HG03175 (cell line): ENCODE data around the gene TEX47.

Source experiments
- ATAC-seq: cut with Tn5 transposase; IDR thresholded peaks from one replicate; pipeline ENCODE4 v1.9.1; 2021; ENCODE audit warnings: mild to moderate bottlenecking, moderate library complexity; ENCODE audit not compliant: unreplicated experiment

The TEX47 gene

DNA sequence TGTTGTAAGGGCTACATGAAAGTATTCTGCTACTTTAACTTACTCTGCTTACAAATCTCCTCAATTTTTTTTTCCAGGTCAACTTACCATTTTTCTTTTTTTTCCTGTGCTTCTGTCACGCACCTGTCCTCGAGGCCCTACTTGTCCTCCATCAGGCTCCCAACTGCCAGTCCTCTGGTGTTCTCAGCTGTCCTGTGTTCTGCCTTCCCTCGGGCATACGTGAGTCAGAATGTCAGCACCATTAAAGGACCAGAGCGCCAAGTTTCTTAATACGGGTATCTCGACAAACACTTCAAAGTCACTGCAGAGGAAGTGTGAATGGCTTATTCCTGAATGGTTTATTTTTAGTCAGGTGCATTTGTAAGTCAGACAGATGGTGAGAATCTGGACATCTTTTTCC is at the start of gene TEX47:
Gene TEX47 (minus strand): TSS at position 185 of the 400 bp plus-strand sequence. CDS start 795 bp downstream, outside the sequence.
- no peak for ATAC-seq

DNA sequence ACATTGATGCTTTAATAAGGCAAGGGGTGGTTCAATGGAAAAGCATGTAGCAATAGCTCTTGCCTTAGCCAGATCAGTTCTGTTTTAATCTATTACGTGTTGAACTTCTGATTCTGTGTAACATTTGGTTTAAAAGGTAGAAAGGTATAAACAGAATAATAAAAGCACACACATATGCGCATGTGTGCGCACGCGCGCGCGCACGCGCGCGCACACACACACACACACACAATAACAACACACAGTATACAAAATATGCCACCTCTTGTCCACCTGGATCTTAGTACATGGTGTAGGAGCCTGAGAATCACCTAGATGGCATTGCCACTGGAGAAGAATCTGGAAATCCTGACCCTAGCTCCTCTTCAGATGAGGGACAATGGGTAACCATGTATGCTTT is 49.6 kb upstream of the TEX47 start:
- no peak for ATAC-seq

DNA sequence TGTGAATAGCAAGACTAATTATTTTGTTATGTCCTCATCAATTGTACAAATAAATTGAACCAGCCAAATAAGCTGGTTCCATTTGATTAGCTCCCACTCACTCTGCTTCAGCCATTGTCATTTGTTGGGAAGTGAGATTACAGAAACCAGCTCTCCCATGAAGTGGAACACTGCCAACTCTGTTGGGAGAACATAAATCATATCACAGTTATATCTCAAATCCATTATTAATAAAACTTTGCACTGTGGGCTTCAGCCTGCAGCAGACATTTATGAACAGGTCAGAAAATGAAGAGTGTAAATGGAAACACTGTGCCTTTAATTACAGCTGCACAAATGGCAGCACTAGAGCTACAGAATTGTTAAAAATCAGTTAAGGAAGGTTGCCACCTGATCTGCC is 46.7 kb upstream of the TEX47 start:
- no peak for ATAC-seq

DNA sequence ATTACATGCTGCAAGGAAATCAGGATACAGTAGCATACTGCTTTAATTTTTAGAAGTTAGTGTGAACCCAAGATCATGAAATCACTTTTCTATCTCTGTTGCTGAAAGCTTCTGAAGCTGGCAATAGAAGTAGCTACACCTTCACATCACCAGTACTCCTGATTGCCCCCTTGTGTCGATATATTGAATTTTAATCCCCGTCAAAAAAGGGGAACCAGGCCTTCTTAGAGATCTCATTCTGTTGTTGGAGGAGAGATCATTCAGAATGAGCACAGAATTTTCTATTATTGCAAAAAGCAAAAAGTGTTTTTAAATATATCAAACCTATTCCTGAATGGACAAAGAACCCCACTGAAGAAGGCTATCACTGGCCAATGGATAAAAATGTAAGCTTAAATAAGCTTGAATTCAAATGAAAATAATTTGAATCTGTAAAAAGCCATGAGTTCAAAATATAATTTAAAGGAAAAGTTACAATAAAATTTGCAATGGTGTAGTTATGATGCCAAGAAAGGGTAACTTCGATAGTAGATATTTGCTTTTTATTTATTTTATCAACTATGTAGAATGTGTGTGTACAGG is 39.7 kb upstream of the TEX47 start:
- peak; percentile 99 for ATAC-seq

DNA sequence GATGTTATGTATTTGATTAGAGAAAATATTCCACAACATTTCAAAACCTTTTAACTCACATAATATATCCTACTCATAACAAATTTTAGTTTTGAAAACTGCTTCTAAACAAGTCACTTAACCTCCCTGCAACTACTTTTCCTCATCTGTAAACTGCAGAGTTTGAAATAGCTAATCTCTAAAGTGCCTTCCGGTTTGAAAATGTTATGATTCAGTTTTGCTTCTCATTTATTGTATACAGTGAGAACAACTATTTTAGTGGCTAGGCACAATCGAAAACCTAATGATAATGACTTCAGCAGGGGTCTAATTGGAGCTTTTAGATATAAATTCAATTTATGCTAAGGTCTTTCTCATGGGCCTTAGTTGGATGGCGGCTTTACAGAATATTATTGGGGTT is 30.7 kb upstream of the TEX47 start:
- no peak for ATAC-seq

DNA sequence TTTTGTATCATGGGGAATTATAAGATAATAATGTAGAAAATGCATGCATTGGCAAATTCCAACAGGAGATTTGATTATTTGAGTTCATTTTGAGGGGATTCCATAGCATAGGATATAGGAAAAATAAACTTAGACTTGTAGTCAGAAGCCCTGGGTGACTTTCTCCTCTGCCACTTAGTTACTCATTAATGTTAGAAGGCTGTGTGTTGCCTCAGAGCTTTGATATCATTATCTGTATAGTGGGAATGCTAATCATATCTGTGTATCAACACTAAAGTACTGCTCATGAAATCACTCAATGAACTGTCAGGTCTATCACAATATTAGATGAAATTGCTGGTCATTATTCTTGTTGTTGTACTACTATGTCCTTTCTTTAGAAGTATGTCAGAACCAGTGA is 23.0 kb upstream of the TEX47 start:
- ATAC-seq, result no peak

DNA sequence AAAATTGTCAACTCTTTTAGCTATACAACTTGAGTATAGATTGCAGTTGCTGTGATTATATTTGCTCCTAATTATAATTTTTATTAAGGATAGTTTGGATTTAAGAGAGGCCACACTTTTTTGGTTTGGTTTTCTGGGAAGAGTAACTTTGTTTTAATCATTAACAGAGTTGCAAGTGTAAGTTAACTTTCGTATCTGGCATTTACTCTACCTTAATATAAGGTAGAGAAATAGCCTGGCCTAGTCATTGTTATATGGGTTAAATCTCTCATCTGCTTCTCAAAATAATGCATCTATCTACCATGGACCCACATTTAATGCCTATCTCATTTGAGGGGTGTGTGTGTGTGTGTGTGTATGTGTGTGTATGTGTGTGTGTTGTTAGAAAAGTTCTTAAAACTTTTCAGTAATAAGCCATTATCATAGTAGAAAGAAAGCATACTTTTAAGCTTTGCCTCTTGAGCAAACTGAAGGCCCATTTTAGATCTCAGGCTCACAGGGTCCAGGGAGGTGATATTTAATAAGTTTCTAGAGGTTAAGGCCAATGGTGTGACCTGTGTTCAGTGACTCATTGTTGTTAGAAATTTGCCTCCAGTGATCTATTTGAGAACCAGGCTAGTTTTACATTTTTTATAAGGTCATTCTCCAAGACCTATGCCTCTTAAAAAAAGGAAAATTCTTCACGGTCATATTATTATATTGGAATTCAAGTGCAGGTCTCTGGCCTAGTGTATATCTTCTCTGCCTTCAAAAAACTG is 10.9 kb upstream of the TEX47 start:
- ATAC-seq, result no peak

DNA sequence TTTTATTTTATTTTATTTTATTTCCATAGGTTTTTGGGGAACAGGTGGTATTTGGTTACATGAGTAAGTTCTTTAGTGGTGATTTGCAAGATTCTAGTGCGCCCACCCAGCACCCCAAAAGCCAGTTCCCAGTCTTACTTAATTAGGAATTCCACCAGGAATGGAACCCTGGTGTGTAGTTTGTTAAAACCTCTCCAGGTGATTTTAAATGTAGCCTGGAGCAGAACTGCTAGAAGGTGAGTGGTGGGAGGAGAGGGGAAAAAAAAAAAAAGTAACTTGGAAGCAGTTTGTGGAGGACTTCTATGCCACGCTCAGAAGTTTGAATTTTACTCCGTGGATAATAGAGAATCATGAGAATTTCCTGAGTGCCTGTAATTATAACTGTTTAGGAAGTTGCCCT is 5.5 kb upstream of the TEX47 start:
- ATAC-seq, result no peak

DNA sequence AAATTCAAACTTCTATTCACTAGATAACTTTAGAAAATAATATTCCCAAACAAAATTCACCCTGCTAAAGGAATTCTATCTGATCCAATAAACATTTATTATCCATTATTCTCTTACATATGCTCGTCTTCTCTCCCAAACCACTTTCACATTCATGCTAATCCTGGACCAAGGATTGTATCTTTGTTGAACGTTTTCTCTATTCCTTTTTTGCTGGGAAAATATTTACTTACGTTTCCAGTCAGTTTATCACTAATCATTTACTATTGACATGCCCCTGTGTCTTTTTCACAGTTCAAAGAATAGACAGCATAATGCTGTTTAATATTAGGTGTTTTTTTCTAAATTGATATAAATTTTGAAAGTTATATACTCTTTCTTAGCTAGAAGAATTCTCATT is 3.2 kb downstream of the TEX47 start:
- no peak for ATAC-seq

DNA sequence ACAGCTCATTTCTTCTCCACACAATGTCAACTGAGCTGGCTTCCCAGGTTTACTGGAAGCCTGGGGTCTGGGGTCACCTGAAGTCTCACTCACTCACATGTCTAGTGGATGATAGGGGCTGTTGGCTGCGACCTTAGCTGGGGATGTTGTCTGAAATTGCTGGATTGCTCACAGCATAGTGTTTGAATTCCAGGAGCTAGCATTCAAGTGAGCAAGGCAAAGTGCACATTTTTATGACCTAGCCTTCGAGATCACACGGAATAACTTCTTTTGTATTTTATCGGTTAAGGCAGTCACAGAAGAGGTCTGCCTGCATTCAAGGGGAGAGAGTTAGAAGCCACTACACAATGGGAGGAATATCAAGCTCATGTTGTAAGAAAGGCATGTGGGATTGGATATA is 3.6 kb downstream of the TEX47 start:
- ATAC-seq, result no peak

DNA sequence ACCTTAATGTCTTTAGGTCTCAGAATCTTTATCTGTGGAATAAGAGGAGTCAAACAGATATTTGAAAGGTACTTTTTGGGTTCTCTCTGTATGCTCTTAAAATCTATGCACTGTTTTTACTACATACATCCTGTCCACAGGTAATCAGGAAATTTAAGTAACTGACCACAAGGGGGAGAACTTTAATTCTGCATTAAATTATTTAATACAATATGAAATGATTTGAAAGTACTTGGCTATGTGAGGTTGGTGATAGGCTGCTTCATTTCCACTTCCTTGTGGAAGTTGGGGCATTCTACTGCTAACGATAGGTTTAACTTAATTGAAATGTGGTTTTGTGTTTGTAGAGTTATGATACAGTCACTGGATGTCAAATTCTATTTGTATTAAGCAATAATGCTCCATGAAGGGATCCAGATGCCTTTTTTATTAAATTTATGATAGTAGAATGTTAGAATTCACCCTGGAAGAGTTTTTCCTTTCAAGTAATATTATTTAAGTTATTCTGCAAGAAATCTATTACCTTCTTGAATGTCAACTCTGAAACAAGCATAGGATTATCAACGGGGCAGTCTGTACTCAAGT is 6.0 kb downstream of the TEX47 start:
- peak; percentile 67 for ATAC-seq

DNA sequence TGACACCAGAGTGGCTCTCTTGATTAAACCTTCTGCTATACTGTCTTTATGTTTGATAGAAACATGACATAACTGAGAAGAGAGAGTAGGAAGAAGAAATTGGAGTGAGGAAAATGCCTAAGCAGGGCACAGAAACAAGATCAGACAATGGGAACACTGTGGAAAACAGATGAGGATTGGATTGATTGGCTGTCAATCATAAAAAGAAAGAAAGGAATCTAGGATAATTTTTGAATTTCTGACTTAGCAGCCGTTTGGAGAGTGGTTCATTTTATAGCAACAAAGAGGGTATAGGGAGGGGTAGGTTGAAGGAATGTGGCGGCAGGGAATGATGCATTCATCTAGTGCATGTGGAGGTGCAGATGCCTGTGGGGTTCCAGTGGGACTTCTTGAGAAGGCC is 7.8 kb downstream of the TEX47 start:
- ATAC-seq, result no peak

DNA sequence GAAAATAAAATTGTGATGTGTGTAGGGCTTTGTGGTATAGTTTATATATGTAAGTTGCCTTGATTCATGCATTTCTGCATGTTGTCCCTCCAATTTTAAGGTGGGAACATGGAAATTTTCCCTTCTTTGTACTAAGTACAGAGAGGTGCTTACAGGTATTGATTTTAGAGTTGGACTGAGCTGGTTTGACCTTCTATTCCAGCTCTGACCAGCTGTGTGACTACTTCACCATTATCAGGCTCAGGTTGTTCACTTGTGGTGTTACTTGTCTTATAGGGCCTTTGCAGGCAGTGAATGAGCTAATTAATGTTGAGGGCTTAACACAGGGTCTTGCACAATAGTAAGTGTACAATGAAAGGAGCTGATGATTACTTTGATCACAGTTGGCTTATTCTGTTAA is 19.7 kb downstream of the TEX47 start:
- no peak for ATAC-seq

DNA sequence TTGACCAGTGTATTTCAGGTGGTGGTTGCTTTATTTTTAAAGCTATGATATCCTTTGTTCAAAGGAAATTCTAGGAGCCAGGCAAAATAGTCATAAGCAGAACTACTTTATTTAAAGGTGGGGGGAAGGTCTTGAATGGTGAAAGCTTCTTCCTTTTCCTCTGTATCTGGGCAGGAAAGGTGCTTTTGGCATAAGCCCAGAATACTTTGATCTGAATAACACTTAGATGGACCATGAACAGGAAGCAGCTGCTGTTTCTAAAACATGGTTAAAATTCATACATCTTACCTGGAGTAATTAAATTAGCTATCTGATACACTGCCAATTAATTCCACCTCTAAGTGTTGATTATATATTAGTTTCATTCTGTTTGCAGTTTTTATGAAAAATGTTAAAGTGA is 22.8 kb downstream of the TEX47 start:
- ATAC-seq, result no peak

DNA sequence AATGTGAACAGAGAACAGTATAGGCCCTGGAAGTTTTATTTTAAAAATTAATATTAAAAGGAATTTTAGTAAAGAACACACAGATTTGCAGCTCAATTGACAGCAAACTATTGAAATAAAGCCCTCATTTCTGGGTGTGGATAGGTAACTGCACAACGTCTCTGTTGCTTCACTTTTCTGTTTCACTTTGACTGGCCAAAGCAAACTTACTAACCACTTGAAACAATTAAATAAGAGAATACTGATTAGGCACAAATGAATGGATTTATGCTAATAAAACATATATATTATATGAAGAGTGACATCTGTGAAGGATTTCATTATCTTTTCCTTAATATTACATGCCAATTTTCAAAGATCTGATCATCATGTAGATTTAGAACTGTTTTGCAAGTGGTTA is 24.1 kb downstream of the TEX47 start:
- ATAC-seq, result no peak

DNA sequence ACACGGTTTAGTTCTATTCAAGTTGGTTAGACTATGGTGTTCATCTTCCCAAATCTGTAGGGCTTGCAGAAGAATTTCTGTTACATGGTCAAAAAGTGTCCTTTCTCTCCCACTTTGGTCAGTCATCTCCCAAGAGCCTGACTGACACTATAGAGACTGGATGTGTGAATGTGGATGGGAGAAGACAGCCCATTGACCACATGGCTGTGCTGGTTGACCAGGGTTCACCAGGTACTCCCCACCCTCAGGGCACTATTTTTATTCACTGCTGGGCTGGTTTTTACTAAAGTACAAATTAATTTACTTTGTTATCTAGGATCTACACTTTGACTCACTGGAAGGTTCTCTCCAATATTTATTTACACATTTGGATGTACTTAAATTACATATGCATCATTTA is 33.8 kb downstream of the TEX47 start:
- no peak for ATAC-seq

DNA sequence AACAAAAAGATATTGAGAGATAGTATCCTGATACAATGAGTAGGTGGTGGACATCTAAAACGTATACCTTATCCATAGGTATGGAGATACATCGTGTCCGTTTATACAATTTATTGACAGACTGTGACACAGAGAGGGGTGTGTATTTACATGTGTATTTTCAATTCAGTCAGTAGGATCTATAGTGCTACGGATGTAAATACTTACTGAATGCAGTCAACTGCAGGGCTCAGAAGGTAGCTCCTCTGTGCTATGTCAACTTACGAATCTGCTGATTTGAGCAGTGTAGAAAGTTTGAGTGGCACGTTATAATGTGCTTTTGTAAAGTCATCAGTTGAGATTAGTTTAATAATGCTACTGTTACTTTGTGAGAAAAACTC is 35.4 kb downstream of the TEX47 start:
- ATAC-seq, result no peak

DNA sequence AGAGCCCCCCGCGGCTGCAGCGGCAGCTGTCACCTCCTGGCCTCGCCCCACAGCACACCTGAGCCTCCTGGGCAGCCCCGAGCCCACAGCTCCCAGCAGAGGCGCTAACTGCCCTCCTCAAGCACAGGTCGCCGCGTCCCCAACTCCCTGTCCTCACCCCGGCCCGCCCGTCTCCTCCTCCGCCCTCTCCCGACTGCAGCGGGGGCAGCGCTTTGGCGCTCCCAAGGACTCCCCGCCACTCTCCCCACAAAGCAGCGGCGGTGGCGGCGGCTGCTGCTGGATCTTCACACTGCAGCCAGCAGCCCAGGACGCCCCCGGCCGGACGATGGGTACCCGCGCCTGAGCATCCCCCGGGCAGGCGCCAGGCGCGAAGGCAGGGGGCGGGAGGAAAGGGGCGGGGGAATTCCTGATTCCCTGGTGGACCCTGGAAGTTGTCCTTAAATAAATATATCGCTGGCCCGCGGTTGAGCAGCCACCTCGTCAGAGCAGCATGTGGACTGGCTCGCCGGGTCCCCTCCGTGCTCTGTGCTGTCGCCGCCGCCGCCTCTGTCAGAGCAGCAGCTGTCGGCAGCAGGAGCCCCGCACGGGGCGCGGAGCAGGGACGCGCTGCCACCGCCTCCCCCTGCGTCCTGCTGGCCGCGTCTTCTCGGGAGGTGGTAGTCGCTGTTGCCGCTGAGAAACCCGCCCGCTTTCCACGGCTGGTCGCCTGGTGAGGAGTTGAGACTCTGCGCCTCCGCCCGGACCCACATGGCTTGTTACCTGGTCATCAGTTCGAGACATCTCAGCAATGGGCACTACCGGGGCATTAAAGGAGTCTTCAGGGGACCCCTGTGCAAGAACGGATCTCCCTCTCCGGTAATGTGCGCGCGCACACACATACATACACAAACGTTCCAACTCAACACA is 36.1 kb downstream of the TEX47 start, which contains the start of gene ZNF804B:
Gene ZNF804B (plus strand): TSS at position 471 of the 906 bp plus-strand sequence. CDS start 277 bp downstream, at position 748.
- no peak for ATAC-seq

DNA sequence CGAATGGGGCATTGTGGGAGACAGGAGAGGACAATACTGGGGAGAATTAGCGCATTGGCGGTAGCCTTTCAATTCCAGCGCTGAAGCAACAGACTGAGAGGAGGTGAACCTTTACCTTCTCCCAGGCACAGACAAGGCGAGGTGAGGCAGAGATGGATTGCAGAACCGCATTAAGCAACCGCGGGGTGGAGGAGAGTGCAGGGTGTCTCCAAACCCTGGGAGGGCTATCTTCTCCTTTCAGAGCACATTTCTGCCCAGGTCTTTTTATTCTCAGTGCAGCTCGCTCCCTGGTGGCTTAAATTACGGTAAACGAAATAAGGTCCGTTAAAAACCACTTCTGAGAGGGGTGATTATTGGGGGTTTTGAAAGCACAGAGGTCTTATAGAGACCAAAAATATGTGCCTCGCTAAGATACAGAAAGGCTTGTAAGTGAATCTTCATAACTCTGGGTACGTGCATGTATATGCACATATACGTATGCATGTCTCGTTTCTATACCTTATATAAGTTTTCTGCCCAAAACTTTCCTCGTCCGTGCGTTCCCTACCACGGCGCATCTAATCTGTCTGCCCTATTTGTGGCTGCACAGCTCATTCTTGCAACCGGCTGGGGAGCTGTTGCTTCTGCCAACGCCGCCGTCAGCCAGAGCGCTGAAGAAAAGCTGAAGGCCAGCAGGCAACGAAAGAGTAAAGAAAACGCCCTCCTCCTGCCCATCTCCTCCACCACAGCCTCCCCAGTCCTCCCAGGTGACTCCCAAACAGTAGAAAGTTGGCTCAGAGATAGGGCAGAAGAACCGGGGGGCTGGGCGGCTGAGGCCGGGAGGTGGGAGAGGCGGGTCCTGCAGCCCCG is 36.9 kb downstream of the TEX47 start:
- ATAC-seq, result no peak

DNA sequence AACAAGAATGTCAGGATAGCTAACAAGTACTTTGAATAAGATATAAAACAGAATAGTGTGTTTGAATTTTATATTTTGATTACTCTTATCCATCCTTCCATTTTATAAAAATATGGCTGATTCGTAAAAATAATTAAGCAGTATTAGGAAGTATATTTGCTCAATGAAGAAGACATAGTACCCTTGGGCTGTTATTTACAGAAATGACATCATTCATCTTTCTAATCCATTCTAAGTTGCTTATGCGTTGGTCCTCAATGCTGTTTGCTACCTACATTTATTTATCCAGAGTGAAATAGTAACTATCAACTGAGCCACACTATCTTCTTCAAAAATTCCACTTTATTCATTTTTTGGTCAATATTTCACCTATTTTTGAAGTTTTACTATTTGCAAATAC is 38.2 kb downstream of the TEX47 start:
- ATAC-seq, result no peak
